Smooth muscle cell (in vitro differentiated cells): ENCODE data around the gene ZNF48. TPM values are rescaled to one million over a fixed set of nuclear protein-coding genes. Genes with fewer than 3 reads are reported as not detected.

ENCODE experiments used
- DNase-seq: peaks from one replicate; lab custom pipeline; 2025; ENCODE audit not compliant: unreplicated experiment; lab: John Stamatoyannopoulos, UW
- H2AFZ ChIP-seq: fragments of 200-600 bp; sonication (generic); 2 replicates; pipeline ENCODE4 v1.6.0; 2016; ENCODE audit warnings: antibody characterized with exemption, low read depth, mild to moderate bottlenecking
- H3F3A ChIP-seq: fragments of 200-600 bp; sonication (generic); 2 replicates; pipeline ENCODE4 v1.6.0; 2017; ENCODE audit warnings: antibody characterized with exemption, low read depth
- H3K27ac ChIP-seq: fragments of 200-600 bp; sonication (generic); 2 replicates; pipeline ENCODE4 v1.5.1; 2016; ENCODE audit warnings: low read depth, mild to moderate bottlenecking
- H3K27me3 ChIP-seq: fragments of 200-600 bp; sonication (generic); 2 replicates; pipeline ENCODE4 v1.6.1; 2016; ENCODE audit warnings: low read depth, mild to moderate bottlenecking
- H3K36me3 ChIP-seq: fragments of 200-600 bp; sonication (generic); 2 replicates; pipeline ENCODE4 v1.5.1; 2016; ENCODE audit warnings: low read depth
- H3K4me1 ChIP-seq: fragments of 200-600 bp; sonication (generic); 2 replicates; pipeline ENCODE4 v1.5.1; 2016; ENCODE audit warnings: low read depth
- H3K4me2 ChIP-seq: fragments of 200-600 bp; sonication (generic); 2 replicates; pipeline ENCODE4 v1.6.0; 2016; ENCODE audit warnings: mild to moderate bottlenecking
- H3K4me3 ChIP-seq: fragments of 200-600 bp; sonication (generic); 2 replicates; pipeline ENCODE4 v1.5.1; 2016; ENCODE audit warnings: mild to moderate bottlenecking
- H3K79me2 ChIP-seq: fragments of 200-600 bp; sonication (generic); 2 replicates; pipeline ENCODE4 v1.6.0; 2016; ENCODE audit warnings: low read depth, mild to moderate bottlenecking
- H3K9ac ChIP-seq: fragments of 200-600 bp; sonication (generic); 2 replicates; pipeline ENCODE4 v1.6.0; 2016; ENCODE audit warnings: low read depth
- H3K9me3 ChIP-seq: fragments of 200-600 bp; sonication (generic); replicated peaks from 2 replicates; pipeline ENCODE4 v1.5.1; 2016; ENCODE audit warnings: low read depth
- H4K20me1 ChIP-seq: fragments of 200-600 bp; sonication (generic); 2 replicates; pipeline ENCODE4 v1.6.0; 2016; ENCODE audit warnings: low read depth
- CTCF ChIP-seq: fragments of 200-600 bp; sonication (generic); IDR thresholded peaks from 2 replicates; pipeline ENCODE4 v1.5.1; 2017; ENCODE audit warnings: borderline replicate concordance, mild to moderate bottlenecking, antibody characterized with exemption; ENCODE audit not compliant: insufficient read depth, poor library complexity, severe bottlenecking
- WGBS: methylation state at CpG from one replicate; pipeline ENCODE4 v1.1.7; 2016; ENCODE audit warnings: low lambda C conversion rate; 5-methylcytosine and 5-hydroxymethylcytosine counted together
- polyA plus RNA-seq: library from polyadenylated mRNA; unstranded; fragments of >200 nt; fragmentation: Nextera tagmentation; extraction: Ambion mirVana; gene quantifications from 2 replicates; pipeline ENCODE4 v1.2.1, GENCODE V29; 2016
- total RNA-seq: library from RNA; depleted of rRNA; stranded (reverse); fragments of >200 nt; gene quantifications from 2 replicates; pipeline ENCODE4 v1.2.3, GENCODE V29; 2014

ZNF48 gene
- total and polyA plus RNA-seq, 2 experiments from 2014 or later = 8.0 to 9.3 TPM

- Histone ChIP-seq H3K9me3 (no peaks in the 10 kb centered on the region), H3K36me3 (no peaks in the 10 kb centered on the region), H3K4me1 (peaks cover 8% of the 10 kb centered on the region), H3F3A (no peaks in the 10 kb centered on the region), H3K79me2 (peaks cover 8% of the 10 kb centered on the region), H3K4me3 (peak overlapping the region; percentile 87), H3K27ac (peak overlapping the region; percentile 97), H2AFZ (peak overlapping the region; percentile 90), H3K27me3 (no peaks in the 10 kb centered on the region), H3K4me2 (peak overlapping the region; percentile 93), H3K9ac (peak overlapping the region; percentile 97), H4K20me1 (peaks cover 4% of the 10 kb centered on the region)
- DNase-seq = no peak
- WGBS = 47% methylated on average over 11 of the region's 11 CpGs
- no peak for TF ChIP-seq CTCF
Observed at GRCh38 chr16:30445149-30445407, 49.9 kb downstream of the ZNF48 start.

DNA sequence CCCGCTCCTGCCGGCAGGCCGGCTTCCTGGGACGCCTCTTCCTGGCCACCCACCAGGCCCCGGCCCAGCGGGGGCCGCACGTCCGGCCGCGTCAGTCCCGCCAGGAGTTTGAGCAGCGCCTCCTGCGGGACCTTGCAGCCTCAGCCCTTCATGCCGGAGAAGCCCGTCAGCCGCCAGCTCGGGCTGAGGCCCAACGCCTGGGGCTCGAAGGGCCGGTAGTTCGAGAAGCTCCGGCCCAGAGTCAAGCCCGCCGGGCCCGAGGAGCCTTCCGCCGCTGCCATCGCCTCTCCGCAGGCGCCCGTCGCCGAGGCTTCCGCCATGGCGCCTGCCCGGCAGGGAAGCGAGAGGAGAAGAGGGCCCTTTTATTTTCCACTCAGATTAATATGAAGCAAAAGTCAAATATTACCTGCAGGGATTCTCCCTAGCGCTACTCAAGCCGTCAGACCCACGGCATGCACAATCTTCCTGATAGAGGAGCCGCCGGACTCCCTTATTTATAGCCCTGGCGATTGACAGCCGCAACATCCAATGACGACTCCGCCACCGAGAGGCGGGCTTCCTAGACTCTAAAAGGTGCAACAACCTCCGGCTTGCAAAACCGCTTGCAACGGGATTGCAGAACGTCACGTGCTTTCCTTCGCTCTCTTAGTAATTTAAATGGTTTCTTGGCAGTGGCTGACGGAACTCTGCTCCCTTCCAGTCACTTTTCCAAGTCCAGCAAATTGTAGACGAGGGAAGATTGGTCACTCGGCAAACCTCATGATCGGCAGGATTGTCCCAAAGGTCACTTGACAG, 50.4 kb downstream of the ZNF48 start, which contains the start of gene SEPHS2:
Gene SEPHS2, minus strand, starts transcription at position 467 of the 795 bp plus-strand sequence. Its CDS starts 147 bp downstream, at position 320.
- no peaks in the 10 kb centered on the region for H3K36me3 ChIP-seq
- H2AFZ ChIP-seq = peak within 1 kb of the TSS; percentile 90
- peak within 1 kb of the TSS; percentile 93 for H3K4me2 ChIP-seq
- peak within 1 kb of the TSS; percentile 87 for H3K4me3 ChIP-seq
- H3K9ac ChIP-seq = peak within 1 kb of the TSS; percentile 97
- peak within 1 kb of the TSS; percentile 97 for H3K27ac ChIP-seq
- WGBS = 4% methylated on average over 53 of the region's 59 CpGs
- H3K27me3 ChIP-seq = no peaks in the 10 kb centered on the region
- no peaks in the 10 kb centered on the region for H3F3A ChIP-seq
- peaks cover 8% of the 10 kb centered on the region for H3K4me1 ChIP-seq
- peaks cover 8% of the 10 kb centered on the region for H3K79me2 ChIP-seq
- peaks cover 4% of the 10 kb centered on the region for H4K20me1 ChIP-seq
- no peaks in the 10 kb centered on the region for H3K9me3 ChIP-seq
- peak; percentile 54 for DNase-seq
- TF ChIP-seq CTCF = peak; percentile 32

DNA sequence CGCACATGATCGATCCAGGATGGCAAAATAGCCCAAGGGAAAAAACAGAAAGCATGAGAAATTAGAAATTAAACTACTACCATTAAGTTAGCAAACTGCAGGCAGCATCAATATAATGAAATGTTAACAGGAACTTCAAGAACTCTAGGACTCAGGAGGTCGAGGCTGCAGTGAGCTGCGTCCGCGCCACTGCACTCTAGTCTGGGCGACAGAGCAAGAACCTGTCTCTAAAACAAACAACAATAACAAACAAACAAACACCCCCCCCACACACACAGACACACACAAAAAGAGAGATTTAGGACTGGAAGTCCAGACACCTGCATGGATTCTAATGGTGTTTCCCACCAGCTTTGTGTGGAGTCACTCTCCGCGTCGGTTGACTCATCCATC, 51.0 kb downstream of the ZNF48 start:
- Histone ChIP-seq H2AFZ (peak overlapping the region; percentile 90), H3K9me3 (no peaks in the 10 kb centered on the region), H3K36me3 (no peaks in the 10 kb centered on the region), H3F3A (no peaks in the 10 kb centered on the region), H3K4me1 (peaks cover 8% of the 10 kb centered on the region), H4K20me1 (peaks cover 4% of the 10 kb centered on the region), H3K4me3 (peak overlapping the region; percentile 87), H3K27me3 (no peaks in the 10 kb centered on the region), H3K27ac (peak overlapping the region; percentile 97), H3K79me2 (peaks cover 8% of the 10 kb centered on the region), H3K9ac (no peak overlapping the region), H3K4me2 (peak overlapping the region; percentile 93)
- no peak for TF ChIP-seq CTCF
- WGBS = 89% methylated on average over 10 of the region's 10 CpGs
- DNase-seq = no peak
